Breast epithelium (tissue), 3 donors: Measurements from ENCODE around the gene LYRM9.
"Not testable (repeated sequence)": the region's sequence is repeated elsewhere in the genome, so short reads cannot be mapped to it uniquely, and the experiment has no call there.

Experiments used
- POLR2A ChIP-seq: fragments of 450-650 bp; IDR thresholded peaks from one replicate; pipeline ENCODE4 v1.6.1; 2016; ENCODE audit warnings: antibody characterized with exemption, mild to moderate bottlenecking, moderate library complexity
- TF ChIP-seq, protein P1 (sequence below), 3 donors: fragments of 450-650 bp; IDR thresholded peaks; one replicate each; pipeline ENCODE4 v1.5.1; 2016 to 2017; ENCODE audit warnings: antibody characterized with exemption in 3 of 3, mild to moderate bottlenecking in 3 of 3, moderate library complexity in 3 of 3

DNA sequence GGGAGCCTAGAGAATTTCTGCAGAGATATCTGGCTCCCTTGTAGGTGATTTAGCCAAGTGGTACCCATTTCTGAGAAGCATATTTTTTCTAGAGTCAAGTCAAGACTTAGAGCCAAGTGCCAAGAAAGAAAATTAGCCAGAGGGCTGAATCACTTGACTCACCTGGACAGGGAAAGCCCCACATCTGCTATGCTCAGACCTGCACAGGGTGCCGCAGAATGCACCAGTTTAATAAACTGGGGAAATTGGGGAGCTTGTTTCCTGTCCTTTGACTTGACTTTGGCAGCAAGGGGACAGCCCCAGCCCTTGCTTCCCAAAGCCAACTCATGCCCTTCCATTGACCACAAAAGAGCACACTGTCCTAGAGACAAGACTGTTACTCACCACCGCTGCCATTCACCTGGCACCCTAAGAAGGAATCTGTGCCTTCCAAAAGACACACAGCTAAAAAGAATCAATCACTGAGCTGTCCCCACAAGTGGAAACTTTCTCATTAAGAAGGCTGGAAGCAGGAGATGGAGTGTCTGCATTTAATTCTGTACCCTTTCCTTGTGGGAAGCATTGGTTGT, 63.9 kb downstream of the LYRM9 start:
- TF ChIP-seq, protein P1, sequence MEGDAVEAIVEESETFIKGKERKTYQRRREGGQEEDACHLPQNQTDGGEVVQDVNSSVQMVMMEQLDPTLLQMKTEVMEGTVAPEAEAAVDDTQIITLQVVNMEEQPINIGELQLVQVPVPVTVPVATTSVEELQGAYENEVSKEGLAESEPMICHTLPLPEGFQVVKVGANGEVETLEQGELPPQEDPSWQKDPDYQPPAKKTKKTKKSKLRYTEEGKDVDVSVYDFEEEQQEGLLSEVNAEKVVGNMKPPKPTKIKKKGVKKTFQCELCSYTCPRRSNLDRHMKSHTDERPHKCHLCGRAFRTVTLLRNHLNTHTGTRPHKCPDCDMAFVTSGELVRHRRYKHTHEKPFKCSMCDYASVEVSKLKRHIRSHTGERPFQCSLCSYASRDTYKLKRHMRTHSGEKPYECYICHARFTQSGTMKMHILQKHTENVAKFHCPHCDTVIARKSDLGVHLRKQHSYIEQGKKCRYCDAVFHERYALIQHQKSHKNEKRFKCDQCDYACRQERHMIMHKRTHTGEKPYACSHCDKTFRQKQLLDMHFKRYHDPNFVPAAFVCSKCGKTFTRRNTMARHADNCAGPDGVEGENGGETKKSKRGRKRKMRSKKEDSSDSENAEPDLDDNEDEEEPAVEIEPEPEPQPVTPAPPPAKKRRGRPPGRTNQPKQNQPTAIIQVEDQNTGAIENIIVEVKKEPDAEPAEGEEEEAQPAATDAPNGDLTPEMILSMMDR (IDR thresholded peaks at IDR 0.05), result not testable (repeated sequence)
- not testable (repeated sequence) for TF ChIP-seq POLR2A
